HG03565 (cell line): Measurements from ENCODE around the gene ATRN.
"Not testable (repeated sequence)": the region's sequence is repeated elsewhere in the genome, so short reads cannot be mapped to it uniquely, and the experiment has no call there.

Source experiments
- ATAC-seq: cut with Tn5 transposase; IDR thresholded peaks from one replicate; pipeline ENCODE4 v1.9.1; 2021; ENCODE audit warnings: mild to moderate bottlenecking, moderate library complexity; ENCODE audit not compliant: unreplicated experiment

The ATRN gene

DNA sequence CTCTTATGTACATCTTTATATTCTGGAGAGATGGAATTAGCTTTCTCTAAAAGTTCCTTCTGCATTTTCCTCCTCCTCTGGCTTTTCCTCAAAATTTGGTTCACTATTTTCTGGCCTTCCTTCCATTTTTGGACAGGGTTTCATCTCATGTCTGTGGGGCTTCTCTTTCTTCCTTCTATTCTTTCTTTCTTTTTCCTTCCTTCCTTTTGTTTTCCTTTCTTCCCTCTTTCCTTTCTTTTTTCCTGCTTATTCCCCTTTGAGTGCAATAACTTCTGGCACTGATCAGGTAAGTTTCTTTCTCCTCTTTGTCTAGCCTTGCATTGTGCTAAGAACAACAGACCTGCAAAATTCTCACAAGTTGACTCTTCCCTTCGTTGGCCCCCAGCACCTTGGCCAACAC, 5.5 kb upstream of the ATRN start:
- ATAC-seq, result no peak

DNA sequence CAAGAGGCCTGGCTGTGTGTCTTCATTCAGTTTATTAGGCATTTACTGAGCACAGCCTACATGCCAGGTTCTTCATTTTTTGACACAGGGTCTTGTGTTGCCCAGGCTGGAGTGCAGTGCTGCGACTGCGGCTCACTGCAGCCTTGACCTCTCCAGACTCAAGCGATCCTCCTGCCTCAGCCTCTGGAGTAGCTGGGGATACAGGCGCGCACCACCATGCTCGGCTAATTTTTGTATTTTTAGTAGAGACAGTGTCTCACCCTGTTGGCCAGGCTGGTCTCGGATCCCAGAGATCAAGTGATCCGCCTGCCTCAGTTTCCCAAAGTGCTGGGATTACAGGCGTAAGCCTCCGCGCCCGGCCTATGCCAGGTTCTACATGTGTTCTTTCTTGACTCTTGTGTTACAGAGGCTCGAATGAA, 601 bp upstream of the ATRN start:
- no peak for ATAC-seq

GRCh38 chr20:3471397-3472021, 691 bp downstream of the ATRN start:
- ATAC-seq, result peak; percentile 19

DNA sequence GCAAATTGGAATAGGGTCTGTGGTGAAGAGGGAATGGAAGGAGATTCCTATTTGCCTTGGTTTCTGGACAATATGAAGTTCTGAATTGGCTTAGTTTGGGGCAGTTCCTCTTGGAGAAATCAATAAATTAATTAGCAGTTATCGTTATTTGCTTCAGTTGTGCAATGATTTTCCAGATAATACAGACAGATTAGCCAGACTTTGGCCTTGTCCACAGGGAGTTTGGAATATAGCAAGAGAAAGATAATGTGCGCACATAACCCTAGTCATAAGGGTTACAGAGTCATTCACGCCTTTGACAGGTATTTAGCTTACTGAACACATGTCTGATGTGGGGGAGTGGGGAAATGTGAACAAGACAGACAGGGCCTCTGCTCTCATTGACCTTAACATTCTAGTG, 1.3 kb downstream of the ATRN start:
- ATAC-seq, result no peak

- ATAC-seq, result no peak
Measured at GRCh38 chr20:3473324-3473723, 2.5 kb downstream of the ATRN start.

DNA sequence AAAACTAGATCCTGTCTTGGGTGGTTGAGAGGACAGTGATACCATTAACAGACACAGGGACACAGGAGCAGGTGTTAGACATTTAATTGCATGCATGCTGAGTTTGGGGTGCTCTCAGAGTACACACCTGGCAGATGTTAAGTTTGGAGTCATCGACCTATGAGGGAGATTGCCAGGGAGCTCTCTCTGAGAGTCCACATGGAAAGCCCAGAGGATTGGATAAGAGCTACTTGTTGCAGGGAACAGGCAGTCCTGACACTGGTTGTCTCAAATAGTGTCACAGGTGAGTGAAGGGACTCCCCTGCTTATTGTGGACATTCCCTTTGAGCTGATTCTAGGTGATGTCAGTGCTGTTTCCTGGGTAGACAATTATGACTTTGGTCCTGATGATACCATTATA, 3.1 kb downstream of the ATRN start:
- no peak for ATAC-seq

- ATAC-seq, result not testable (repeated sequence)
Measured at GRCh38 chr20:3477003-3477860, 6.4 kb downstream of the ATRN start.

DNA sequence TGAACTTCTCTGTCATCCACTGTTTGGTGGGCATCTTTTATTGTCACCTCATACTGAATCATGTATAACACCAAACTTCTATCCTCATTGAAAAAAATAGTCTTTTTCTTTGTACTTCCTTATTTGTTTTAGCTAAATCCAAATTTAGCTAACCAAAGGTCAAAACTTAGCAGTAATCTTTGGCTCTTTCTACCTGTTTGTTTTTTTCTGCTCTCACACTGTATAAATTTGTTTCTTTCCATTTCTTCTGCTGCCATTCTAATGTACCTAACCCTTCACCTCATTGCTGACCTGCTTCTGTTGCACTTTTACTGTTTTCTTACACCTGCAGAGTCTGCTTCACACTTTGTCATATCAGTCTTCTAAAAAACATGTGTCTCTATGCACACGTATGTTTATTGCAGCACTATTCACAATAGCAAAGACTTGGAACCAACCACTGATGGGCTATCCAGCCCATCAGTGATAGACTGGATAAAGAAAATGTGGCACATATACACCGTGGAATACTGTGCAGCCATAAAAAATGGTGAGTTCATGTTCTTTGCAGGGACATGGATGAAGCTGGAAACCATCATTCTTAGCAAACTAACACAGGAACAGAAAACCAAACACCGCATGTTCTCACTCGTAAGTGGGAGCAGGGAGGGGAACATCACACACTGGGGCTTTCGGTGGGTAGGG, 7.2 kb downstream of the ATRN start:
- ATAC-seq, result no peak

GRCh38 chr20:3479025-3479424, 8.2 kb downstream of the ATRN start:
- no peak for ATAC-seq

- no peak for ATAC-seq
Measured at GRCh38 chr20:3479759-3480615, 9.2 kb downstream of the ATRN start.

DNA sequence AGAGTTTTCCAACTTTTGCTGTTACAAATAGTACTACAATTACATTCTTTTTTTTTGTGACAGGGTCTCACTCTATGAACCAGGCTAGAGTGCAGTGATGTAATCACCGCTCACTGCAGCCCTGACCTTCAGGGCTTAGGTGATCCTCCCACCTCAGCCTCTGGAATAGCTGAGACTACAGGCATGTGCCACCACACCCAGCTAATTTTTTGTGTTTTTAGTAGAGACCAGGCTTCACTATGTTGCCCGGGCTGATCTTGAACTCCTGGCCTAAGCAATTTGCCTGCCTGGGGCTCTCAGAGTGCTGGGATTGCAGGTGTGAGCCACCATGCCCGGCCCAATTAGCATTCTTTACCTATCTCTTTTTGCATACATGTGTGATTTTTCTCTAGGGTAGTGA, 12.5 kb downstream of the ATRN start:
- no peak for ATAC-seq

- ATAC-seq, result no peak
Measured at GRCh38 chr20:3483784-3484183, 13.0 kb downstream of the ATRN start.

DNA sequence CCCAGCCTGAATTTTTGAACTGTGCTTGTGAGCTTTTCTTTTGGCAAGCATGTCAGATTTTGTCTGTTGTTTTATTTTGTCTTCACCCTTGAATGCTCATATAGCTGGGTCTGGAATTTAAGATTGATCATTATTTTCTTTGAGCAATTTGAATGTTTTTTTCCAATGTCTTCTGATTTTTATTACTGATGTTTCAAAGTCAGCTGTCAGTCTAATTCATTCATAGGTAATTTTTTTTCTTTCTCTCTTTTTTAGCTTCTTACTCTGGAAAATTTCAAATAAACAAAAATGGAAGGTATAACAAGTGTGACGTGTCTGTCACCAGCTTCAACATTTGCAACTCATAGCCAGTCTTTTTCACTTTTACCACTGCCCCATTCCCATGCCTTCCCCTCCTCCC, 15.1 kb downstream of the ATRN start:
- ATAC-seq, result no peak

- no peak for ATAC-seq
Measured at GRCh38 chr20:3486850-3487249, 16.0 kb downstream of the ATRN start.

- ATAC-seq, result no peak
Measured at GRCh38 chr20:3492669-3493068, 21.9 kb downstream of the ATRN start.

DNA sequence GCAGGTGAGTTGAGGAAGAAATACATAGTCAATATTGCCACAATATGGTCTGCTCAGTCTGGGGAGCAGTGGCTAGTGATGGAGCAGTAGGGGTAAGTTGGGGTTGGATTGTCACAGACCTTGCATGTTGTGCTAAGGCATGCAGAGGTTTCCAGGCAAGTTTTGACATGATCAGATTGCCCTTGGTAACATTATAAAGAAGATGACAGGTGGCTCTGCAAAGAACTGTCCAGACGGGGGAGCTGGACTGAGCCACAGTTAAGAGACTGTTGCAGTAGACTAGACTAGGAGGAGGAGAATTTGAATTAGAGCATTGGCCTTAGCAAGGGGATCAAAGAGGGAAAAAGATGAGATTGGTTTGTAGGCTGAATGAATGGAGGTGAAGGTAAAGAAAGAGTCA, 23.4 kb downstream of the ATRN start:
- no peak for ATAC-seq

GRCh38 chr20:3502878-3503277, 32.1 kb downstream of the ATRN start:
- ATAC-seq, result no peak

GRCh38 chr20:3505148-3505547, 34.3 kb downstream of the ATRN start:
- ATAC-seq, result no peak

DNA sequence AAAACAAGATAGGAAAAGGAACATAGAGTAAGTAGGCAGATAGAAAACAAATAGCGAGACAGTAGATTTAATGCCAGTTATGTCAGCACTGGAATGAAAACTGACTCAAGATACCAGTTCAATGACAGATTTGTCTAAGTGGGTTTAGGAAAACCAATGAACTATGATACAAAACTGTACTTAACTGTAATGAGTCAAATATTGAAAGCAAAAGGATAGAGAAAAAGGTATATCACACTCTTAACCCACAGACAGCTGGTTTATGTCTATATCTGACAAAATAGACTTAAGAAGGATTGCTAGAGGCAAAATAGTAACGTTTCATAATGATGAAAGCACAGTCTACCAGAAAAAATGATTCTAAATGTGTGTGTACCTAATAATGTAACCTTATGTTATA, 38.2 kb downstream of the ATRN start:
- ATAC-seq, result no peak

- ATAC-seq, result no peak
Measured at GRCh38 chr20:3510110-3510509, 39.3 kb downstream of the ATRN start.

DNA sequence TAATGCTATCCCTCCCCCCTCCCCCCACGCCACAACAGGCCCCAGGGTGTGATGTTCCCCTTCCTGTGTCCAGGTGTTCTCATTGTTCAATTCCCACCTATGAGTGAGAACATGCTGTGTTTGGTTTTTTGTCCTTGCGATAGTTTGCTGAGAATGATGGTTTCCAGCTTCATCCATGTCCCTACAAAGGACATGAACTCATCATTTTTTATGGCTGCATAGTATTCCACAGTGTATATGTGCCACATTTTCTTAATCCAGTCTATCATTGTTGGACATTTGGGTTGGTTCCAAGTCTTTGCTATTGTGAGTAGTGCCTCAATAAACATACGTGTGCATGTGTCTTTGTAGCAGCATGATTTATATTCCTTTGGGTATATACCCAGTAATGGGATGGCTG, 41.4 kb downstream of the ATRN start:
- not testable (repeated sequence) for ATAC-seq
